Uterus (tissue), 4 donors: ENCODE data around the gene TAF9B. TPM values are rescaled to one million over a fixed set of nuclear protein-coding genes. Genes with fewer than 3 reads are reported as not detected.
A peak's percentile ranks its signal among the peaks of the same experiment; 100 is the strongest.

ENCODE experiments used
- DNase-seq, 2 donors: peaks; one replicate each; pipeline ENCODE4 v3.0.0-alpha.2; 2019 to 2020
- H3K27ac ChIP-seq, 2 donors: fragments of 200-600 bp; sonication (generic); 1 replicate in 1 of 2; 2 replicates in 1 of 2; pipeline ENCODE4 v1.5.1; 2016 to 2018
- H3K27me3 ChIP-seq, 2 donors: fragments of 200-600 bp; sonication (generic); one replicate each; pipeline ENCODE4 v1.5.1; 2018 to 2019; ENCODE audit warnings: control low read depth in 1 of 2
- H3K36me3 ChIP-seq, 2 donors: fragments of 200-600 bp; sonication (generic); one replicate each; pipeline ENCODE4 v1.5.1; 2019; ENCODE audit warnings: control low read depth in 1 of 2
- H3K4me1 ChIP-seq, 2 donors: fragments of 200-600 bp; sonication (generic); one replicate each; pipeline ENCODE4 v1.5.1; 2018 to 2019; ENCODE audit warnings: control low read depth in 1 of 2
- H3K4me3 ChIP-seq, 2 donors: fragments of 200-600 bp; sonication (generic); 1 replicate in 1 of 2; 2 replicates in 1 of 2; pipeline ENCODE4 v1.5.1; 2018 to 2019; ENCODE audit warnings: mild to moderate bottlenecking in 1 of 2
- H3K9me3 ChIP-seq, 2 donors: fragments of 200-600 bp; sonication (generic); one replicate each; pipeline ENCODE4 v1.5.1; 2019; ENCODE audit warnings: control low read depth in 1 of 2
- CTCF ChIP-seq, 4 experiments: fragments of 200-600 bp in 2 of 4; fragments of 450-650 bp in 2 of 4; sonication (generic) in 2 of 4; IDR thresholded peaks; one replicate each; pipeline ENCODE4 v1.5.1; 2016 to 2019; ENCODE audit warnings: antibody characterized with exemption in 4 of 4, mild to moderate bottlenecking in 2 of 4, moderate library complexity in 1 of 4
- POLR2A ChIP-seq, 2 donors: fragments of 450-650 bp; IDR thresholded peaks; one replicate each; pipeline ENCODE4 v1.6.1; 2016; ENCODE audit warnings: antibody characterized with exemption in 2 of 2, mild to moderate bottlenecking in 1 of 2, moderate library complexity in 1 of 2
- intact Hi-C: fragments of 100-400 bp; cut with DNase I; formaldehyde crosslinking; loops from one replicate; pipeline ENCODE4 v1.15.1; 2023; ENCODE audit warnings: low total_unique reads
- total RNA-seq, 4 donors: library from RNA; depleted of rRNA in 3 of 4; stranded (reverse); fragments of >200 nt in 3 of 4; gene quantifications; one replicate each; pipeline versions ENCODE4 v1.1.0 to v1.2.4, GENCODE V29; 2014 to 2023
- donor health status: DM: yes; HTN: yes; CAD: no.

Gene TAF9B
- total RNA-seq, 4 donors from 2014 or later: 10.2 to 44.2 (median 32.2) TPM

- no peaks in the 10 kb centered on the region for H3K9me3 ChIP-seq
- no peaks in the 10 kb centered on the region for H3K27me3 ChIP-seq
- H3K4me3 ChIP-seq: no peak overlapping the region
- intact Hi-C loops: no loop called here
- no peaks in the 10 kb centered on the region for H3K36me3 ChIP-seq
- H3K27ac ChIP-seq: no peak overlapping the region
- H3K4me1 ChIP-seq: peaks cover 0 to 5% of the 10 kb centered on the region in 2 donors
- no peak for DNase-seq
- TF ChIP-seq POLR2A (IDR thresholded peaks at IDR 0.05) (no peak), CTCF (IDR thresholded peaks at IDR 0.05) (no peak)
Observed at GRCh38 chrX:78111140-78111931, 28.1 kb downstream of the TAF9B start.

DNA sequence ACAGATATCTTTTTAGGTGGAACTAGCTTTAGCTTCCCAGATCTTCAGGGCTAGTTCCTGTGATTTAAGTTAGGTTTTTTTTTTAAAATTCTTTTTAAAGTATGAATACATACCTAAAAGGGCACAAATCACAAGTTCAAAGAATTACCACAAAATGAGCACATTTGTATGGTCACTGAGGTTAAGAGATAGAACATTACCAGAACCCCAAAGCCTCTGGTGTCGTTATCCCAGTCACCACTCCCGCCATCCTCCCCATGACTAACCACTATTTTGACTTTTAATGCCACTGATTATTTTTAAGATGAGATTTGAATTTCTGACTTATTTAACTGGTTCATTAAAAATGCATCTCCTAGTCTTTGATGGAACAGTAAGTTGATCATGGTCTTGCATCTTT is 30.0 kb downstream of the TAF9B start:
- TF ChIP-seq CTCF (IDR thresholded peaks at IDR 0.05) (no peak), POLR2A (IDR thresholded peaks at IDR 0.05) (no peak)
- no peak for DNase-seq
- peaks cover 5 to 9% of the 10 kb centered on the region in 2 donors for H3K4me1 ChIP-seq
- H3K4me3 ChIP-seq: no peak overlapping the region
- H3K27me3 ChIP-seq: no peaks in the 10 kb centered on the region
- no peaks in the 10 kb centered on the region for H3K36me3 ChIP-seq
- intact Hi-C loops: no loop called here
- H3K27ac ChIP-seq: no peak overlapping the region
- no peaks in the 10 kb centered on the region for H3K9me3 ChIP-seq

- no peak for TF ChIP-seq CTCF (IDR thresholded peaks at IDR 0.05)
- TF ChIP-seq POLR2A (IDR thresholded peaks at IDR 0.05): no peak
- DNase-seq: no peak
- H3K27me3 ChIP-seq: no peaks in the 10 kb centered on the region
- peaks cover 5 to 9% of the 10 kb centered on the region in 2 donors for H3K4me1 ChIP-seq
- H3K9me3 ChIP-seq: no peaks in the 10 kb centered on the region
- intact Hi-C loops: no loop called here
- no peaks in the 10 kb centered on the region for H3K36me3 ChIP-seq
- H3K27ac ChIP-seq: no peak overlapping the region
- no peak overlapping the region for H3K4me3 ChIP-seq
Observed at GRCh38 chrX:78106651-78106986, 32.8 kb downstream of the TAF9B start.

DNA sequence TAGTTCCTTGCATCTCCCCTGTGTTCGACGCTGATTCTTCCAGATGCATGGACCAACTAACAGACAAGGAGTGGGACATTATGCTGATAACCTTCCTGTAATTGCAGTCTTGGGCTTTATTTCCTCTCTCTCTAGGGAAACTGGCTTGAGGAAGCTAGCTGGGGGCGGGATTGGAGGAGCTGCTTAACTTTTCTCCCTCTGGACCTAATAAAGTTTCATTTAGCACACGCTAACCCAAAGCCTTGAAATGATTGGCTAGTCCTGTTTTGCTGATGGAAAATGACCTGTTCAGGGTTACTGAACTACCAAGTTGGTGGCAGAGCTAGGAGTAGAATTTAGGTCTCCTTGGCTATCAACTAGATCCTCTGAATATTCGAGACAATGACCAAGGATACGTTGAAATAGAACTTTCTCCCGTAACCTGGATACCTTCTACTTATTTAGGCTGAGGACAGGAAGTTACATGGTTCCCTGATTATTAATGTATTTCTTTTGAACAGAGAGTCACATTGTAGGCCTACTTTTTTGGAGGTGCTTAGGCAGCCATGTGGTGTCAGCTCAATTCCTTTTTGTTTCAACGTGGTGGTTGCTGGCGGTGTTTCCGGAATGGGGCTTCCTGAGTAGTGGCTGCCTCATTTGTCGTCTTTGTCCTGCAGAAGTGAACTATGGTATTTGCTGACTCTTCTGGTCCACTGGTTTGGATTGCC is 33.4 kb downstream of the TAF9B start:
- DNase-seq: no peak
- TF ChIP-seq CTCF (IDR thresholded peaks at IDR 0.05) (no peak), POLR2A (IDR thresholded peaks at IDR 0.05) (no peak)
- H3K4me1 ChIP-seq: peaks cover 5 to 9% of the 10 kb centered on the region in 2 donors
- H3K9me3 ChIP-seq: no peaks in the 10 kb centered on the region
- no peak overlapping the region for H3K27ac ChIP-seq
- H3K4me3 ChIP-seq: peak overlapping the region; percentile 58 to 70
- H3K27me3 ChIP-seq: no peaks in the 10 kb centered on the region
- intact Hi-C loops: no loop called here
- no peaks in the 10 kb centered on the region for H3K36me3 ChIP-seq
